ENCODE measurements around the gene TBCCD1. TPM values are rescaled to one million over a fixed set of nuclear protein-coding genes. Genes with fewer than 3 reads are reported as not detected.

TBCCD1 gene
- total RNA-seq, 1 donor from 2014 or later = 10.6 TPM

DNA sequence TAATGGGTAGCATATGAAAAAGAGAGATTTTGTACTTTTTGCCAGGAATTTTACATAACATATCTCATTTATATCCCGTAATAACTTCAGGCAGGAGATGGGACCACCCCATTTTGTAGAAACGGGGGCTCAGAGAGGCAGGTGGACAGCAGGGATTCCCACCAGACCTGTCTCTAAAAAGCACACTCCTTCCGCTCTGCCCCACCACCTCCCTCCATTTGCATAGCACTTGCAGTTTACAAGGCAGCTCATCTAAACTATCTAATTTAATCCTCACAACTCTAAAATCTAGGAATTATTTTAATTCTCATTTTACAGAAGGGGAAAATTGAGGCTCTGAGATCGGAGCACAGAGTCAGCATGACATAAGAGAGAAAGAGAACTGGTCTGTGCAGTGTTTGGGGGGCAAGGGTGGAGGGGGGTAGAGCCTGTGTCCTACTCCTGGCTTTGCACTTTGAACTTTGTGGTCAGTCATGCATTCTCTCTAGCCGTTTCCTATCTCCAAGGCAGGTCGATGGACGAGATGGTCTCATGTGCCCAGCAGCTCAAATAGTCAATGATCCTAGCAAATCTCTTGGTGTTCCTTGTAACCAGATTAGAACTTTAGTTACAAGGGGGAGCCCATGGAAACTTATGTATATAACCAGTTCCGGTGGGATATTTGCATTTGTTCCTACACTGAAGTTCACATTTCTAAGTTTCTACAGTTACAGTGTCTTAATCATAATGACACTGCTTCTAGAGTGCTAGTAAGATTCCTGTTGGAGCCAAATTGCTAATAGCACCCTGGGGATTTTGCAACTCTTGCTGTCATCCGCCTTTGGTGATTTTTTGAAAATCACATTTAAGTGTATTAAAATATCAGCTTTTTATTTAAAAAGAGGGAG, 41.5 kb downstream of the TBCCD1 start:
- no peaks in the 10 kb centered on the region for H3K27me3 ChIP-seq
- H3K27ac ChIP-seq = no peak overlapping the region
- H3K9me3 ChIP-seq = no peaks in the 10 kb centered on the region
- intact Hi-C loops (cut with DNase I) = no loop called here
- H3K4me1 ChIP-seq = no peaks in the 10 kb centered on the region
- no peak for DNase-seq (ENCODE audit: extremely low spot score in 2 of 2)
- no peak overlapping the region for H3K4me3 ChIP-seq
- H3K36me3 ChIP-seq = no peaks in the 10 kb centered on the region
- TF ChIP-seq POLR2AphosphoS5 (IDR thresholded peaks at IDR 0.05; ENCODE audit: insufficient read depth in 1 of 2, low read depth in 1 of 2) = no peak

- no peak for DNase-seq (ENCODE audit: extremely low spot score in 2 of 2)
- Histone ChIP-seq H3K4me1 (no peaks in the 10 kb centered on the region), H3K36me3 (no peaks in the 10 kb centered on the region), H3K27ac (no peak overlapping the region), H3K4me3 (no peak overlapping the region), H3K9me3 (no peaks in the 10 kb centered on the region), H3K27me3 (no peaks in the 10 kb centered on the region)
- intact Hi-C loops (cut with DNase I) = no loop called here
- TF ChIP-seq POLR2A (IDR thresholded peaks at IDR 0.05) (no peak), POLR2AphosphoS5 (IDR thresholded peaks at IDR 0.05; ENCODE audit: insufficient read depth in 1 of 2, low read depth in 1 of 2) (no peak)
- TF ChIP-seq, protein P1, sequence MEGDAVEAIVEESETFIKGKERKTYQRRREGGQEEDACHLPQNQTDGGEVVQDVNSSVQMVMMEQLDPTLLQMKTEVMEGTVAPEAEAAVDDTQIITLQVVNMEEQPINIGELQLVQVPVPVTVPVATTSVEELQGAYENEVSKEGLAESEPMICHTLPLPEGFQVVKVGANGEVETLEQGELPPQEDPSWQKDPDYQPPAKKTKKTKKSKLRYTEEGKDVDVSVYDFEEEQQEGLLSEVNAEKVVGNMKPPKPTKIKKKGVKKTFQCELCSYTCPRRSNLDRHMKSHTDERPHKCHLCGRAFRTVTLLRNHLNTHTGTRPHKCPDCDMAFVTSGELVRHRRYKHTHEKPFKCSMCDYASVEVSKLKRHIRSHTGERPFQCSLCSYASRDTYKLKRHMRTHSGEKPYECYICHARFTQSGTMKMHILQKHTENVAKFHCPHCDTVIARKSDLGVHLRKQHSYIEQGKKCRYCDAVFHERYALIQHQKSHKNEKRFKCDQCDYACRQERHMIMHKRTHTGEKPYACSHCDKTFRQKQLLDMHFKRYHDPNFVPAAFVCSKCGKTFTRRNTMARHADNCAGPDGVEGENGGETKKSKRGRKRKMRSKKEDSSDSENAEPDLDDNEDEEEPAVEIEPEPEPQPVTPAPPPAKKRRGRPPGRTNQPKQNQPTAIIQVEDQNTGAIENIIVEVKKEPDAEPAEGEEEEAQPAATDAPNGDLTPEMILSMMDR (IDR thresholded peaks at IDR 0.05) = no peak
Measured at GRCh38 chr3:186524616-186525015, 42.5 kb downstream of the TBCCD1 start.

- no peak for DNase-seq (ENCODE audit: extremely low spot score in 2 of 2)
Measured at GRCh38 chr3:186523434-186523833, 43.7 kb downstream of the TBCCD1 start.

GRCh38 chr3:186523022-186523421, 44.1 kb downstream of the TBCCD1 start:
- Histone ChIP-seq H3K4me3 (no peak overlapping the region), H3K9me3 (no peaks in the 10 kb centered on the region), H3K36me3 (no peaks in the 10 kb centered on the region), H3K4me1 (no peaks in the 10 kb centered on the region), H3K27me3 (no peaks in the 10 kb centered on the region), H3K27ac (no peak overlapping the region)
- no peak for DNase-seq (ENCODE audit: extremely low spot score in 2 of 2)
- TF ChIP-seq POLR2A (IDR thresholded peaks at IDR 0.05) = no peak
- TF ChIP-seq, protein P1 (IDR thresholded peaks at IDR 0.05) = no peak
- TF ChIP-seq POLR2AphosphoS5 (IDR thresholded peaks at IDR 0.05; ENCODE audit: insufficient read depth in 1 of 2, low read depth in 1 of 2) = no peak
- intact Hi-C loops (cut with DNase I) = no loop called here

More at GRCh38 chr3:186523434-186523833, 43.7 kb downstream of the TBCCD1 start:
- H3K27ac ChIP-seq = no peak overlapping the region
- no peaks in the 10 kb centered on the region for H3K27me3 ChIP-seq
- no peaks in the 10 kb centered on the region for H3K9me3 ChIP-seq
- H3K4me1 ChIP-seq = no peaks in the 10 kb centered on the region
- H3K36me3 ChIP-seq = no peaks in the 10 kb centered on the region
- no peak overlapping the region for H3K4me3 ChIP-seq
- no peak for TF ChIP-seq POLR2AphosphoS5 (IDR thresholded peaks at IDR 0.05; ENCODE audit: insufficient read depth in 1 of 2, low read depth in 1 of 2)
- TF ChIP-seq, protein P1 (IDR thresholded peaks at IDR 0.05) = no peak
- intact Hi-C loops (cut with DNase I) = no loop called here

DNA sequence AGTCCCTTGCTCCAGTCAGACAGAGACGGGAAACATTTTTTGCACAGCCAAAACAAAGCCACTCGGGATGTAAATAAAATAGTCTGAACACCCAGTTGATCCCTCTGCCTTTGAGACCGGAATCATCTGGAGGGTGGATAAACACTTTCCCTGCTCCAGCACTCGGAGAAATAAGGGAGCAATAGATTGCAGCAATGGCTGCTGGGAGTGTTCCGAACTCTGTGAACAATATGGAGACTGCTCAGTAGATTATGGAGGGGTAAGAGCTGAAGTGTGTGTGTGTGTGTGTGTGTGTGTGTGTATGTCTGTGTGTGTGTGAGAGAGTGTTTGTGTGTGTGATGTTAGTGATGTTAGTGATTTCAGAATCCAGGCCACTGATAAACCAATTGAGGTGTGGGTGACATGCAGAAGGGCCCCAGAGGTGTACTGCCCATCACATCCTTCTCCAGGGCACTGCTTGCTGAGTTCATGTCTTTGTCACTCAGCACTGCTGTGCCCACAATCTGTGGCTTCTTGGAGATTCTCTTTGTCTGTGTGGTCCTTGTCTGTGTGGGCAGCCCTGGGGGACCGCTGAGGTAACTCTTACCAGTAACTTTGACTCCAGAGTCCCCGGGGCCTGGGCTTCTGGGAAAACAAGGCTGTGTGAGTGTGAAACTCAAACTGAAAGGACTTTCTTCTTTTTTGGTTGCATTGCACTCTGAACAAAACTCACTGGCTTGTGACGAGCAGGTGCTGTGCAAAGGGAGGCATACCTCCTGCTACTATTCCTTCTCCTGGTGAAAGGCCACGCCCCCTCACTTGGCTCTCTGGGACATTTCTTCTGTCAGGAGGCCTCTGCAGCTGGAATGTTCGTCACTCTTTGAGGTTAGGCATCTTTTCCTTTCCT, 45.9 kb downstream of the TBCCD1 start:
- no peaks in the 10 kb centered on the region for H3K4me1 ChIP-seq
- H3K4me3 ChIP-seq = no peak overlapping the region
- no peak overlapping the region for H3K27ac ChIP-seq
- H3K9me3 ChIP-seq = no peaks in the 10 kb centered on the region
- TF ChIP-seq, protein P1 (IDR thresholded peaks at IDR 0.05) = no peak
- TF ChIP-seq POLR2A (IDR thresholded peaks at IDR 0.05) (no peak), POLR2AphosphoS5 (IDR thresholded peaks at IDR 0.05; ENCODE audit: insufficient read depth in 1 of 2, low read depth in 1 of 2) (no peak)
- no peaks in the 10 kb centered on the region for H3K27me3 ChIP-seq
- DNase-seq (ENCODE audit: extremely low spot score in 2 of 2) = no peak
- no peaks in the 10 kb centered on the region for H3K36me3 ChIP-seq
- intact Hi-C loops (cut with DNase I) = no loop called here
